Esophagus (tissue), 2 donors: ENCODE data around the gene LRP1B. TPM values are rescaled to one million over a fixed set of nuclear protein-coding genes. Genes with fewer than 3 reads are reported as not detected.

Experiments used
- H3K27ac ChIP-seq, 2 donors: one replicate each; pipeline ENCODE4 v1.5.1; 2013; ENCODE audit warnings: low read depth in 2 of 2, mild to moderate bottlenecking in 2 of 2, inconsistent platforms in 1 of 2, low read length in 1 of 2, moderate library complexity in 1 of 2
- H3K27me3 ChIP-seq, 2 donors: one replicate each; pipeline ENCODE4 v1.6.1; 2013; ENCODE audit warnings: low read length in 2 of 2, control low read depth in 1 of 2, mild to moderate bottlenecking in 1 of 2; ENCODE audit not compliant: insufficient read depth in 2 of 2, control insufficient read depth in 1 of 2
- H3K36me3 ChIP-seq, 2 donors: one replicate each; pipeline ENCODE4 v1.6.1; 2013; ENCODE audit warnings: low read length in 1 of 2; ENCODE audit not compliant: control insufficient read depth in 2 of 2, insufficient read depth in 2 of 2
- H3K4me1 ChIP-seq, 2 donors: one replicate each; pipeline ENCODE4 v1.6.1; 2013; ENCODE audit warnings: low read length in 1 of 2; ENCODE audit not compliant: control insufficient read depth in 2 of 2, insufficient read depth in 2 of 2
- H3K4me3 ChIP-seq, 2 donors: one replicate each; pipeline ENCODE4 v1.5.1; 2013; ENCODE audit warnings: low read length in 2 of 2, mild to moderate bottlenecking in 2 of 2, low read depth in 1 of 2, moderate library complexity in 1 of 2
- H3K9me3 ChIP-seq, 2 donors: one replicate each; pipeline ENCODE4 v1.6.1; 2013; ENCODE audit warnings: mild to moderate bottlenecking in 2 of 2, low read depth in 1 of 2, low read length in 1 of 2, moderate library complexity in 1 of 2; ENCODE audit not compliant: control insufficient read depth in 2 of 2, insufficient read depth in 1 of 2
- whole genome bisulfite sequencing, 2 donors: extraction: QIAGEN DNeasy Blood & Tissue Kit; methylation state at CpG; one replicate each; pipeline ENCODE4 v1.1.7; 2013; 5-methylcytosine and 5-hydroxymethylcytosine counted together
- polyA plus RNA-seq, 2 donors: library from polyadenylated mRNA; stranded (reverse); fragments of 200-250 nt; gene quantifications; one replicate each; pipeline ENCODE4 v1.2.3, GENCODE V29; 2013
- donor health status: healthy with polysubstance abuse.
- donor health status: Bipolar disorder and iron deficiency.

LRP1B gene
- polyA plus RNA-seq, 2 donors, result 0.02 to 0.10 TPM

DNA sequence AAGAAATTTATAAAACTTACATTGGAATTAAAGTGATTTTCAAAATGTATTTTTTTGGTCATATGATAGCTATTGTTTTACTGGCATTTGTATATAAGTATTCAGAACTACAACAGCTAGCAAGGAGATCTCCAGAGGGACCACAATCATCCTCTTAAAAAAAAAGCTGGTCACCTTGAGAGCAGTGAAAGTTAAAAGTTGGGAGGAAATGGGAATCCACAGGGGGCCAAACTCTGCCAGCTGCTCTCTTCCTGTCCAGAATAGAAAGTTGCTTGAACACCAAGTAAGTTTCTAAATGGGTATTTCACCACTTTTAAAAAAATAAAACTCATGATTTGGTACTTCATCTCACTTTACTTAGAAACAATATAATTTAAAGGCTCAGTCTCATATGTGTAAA lies 1025.1 kb downstream of the LRP1B start:
- H3K27me3 ChIP-seq, result no peaks in the 10 kb centered on the region
- no peaks in the 10 kb centered on the region for H3K9me3 ChIP-seq
- H3K36me3 ChIP-seq, result no peaks in the 10 kb centered on the region
- H3K27ac ChIP-seq, result no peak overlapping the region
- H3K4me3 ChIP-seq, result no peak overlapping the region
- H3K4me1 ChIP-seq, result no peaks in the 10 kb centered on the region

DNA sequence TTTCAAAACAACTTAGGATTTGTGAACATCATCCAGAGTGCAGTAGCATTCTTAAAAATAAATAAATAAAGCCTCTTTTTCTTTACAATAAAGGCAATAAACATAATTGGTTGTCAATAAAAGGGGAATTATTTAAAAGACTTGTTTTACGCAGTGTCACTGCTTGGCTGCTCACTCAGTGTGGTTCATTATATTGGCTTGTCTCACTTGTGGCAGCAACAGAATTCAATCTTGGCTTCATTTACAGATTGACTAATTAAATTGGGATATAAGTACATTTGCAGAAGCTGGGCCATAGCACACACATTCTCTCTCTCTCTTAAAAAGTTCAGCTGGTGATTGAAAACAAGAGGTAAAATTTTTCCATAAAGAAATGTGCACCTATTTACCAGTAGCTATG lies 1027.6 kb downstream of the LRP1B start:
- Histone ChIP-seq H3K4me1 (no peaks in the 10 kb centered on the region), H3K9me3 (no peaks in the 10 kb centered on the region), H3K36me3 (no peaks in the 10 kb centered on the region), H3K27me3 (no peaks in the 10 kb centered on the region), H3K27ac (no peak overlapping the region), H3K4me3 (no peak overlapping the region)
- 53 to 94% methylated on average over 1 of the region's 1 CpG for WGBS, 2 donors

DNA sequence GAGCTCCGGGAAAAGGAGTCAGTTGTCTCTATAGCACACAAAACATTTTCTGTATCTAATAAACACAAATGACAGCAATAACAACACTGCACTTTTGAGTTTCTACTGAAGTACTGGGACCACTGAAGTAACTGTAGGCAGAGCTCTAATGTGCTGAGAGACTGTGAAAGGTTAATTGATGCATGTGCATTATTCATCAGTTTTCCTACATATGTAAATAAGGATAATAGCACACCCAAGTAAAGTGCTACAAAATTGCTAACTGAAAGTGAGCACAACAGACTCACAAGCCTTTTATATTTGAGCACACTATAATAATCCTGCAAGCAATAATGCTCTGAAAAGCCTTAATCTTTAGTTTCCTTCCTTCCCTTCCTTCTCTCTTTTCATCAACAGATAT lies 1051.6 kb downstream of the LRP1B start:
- Histone ChIP-seq H3K27ac (no peak overlapping the region), H3K9me3 (no peaks in the 10 kb centered on the region), H3K27me3 (no peaks in the 10 kb centered on the region), H3K4me1 (no peaks in the 10 kb centered on the region), H3K36me3 (no peaks in the 10 kb centered on the region), H3K4me3 (no peak overlapping the region)
- 62 to 66% methylated on average over 1 of the region's 1 CpG for WGBS, 2 donors

DNA sequence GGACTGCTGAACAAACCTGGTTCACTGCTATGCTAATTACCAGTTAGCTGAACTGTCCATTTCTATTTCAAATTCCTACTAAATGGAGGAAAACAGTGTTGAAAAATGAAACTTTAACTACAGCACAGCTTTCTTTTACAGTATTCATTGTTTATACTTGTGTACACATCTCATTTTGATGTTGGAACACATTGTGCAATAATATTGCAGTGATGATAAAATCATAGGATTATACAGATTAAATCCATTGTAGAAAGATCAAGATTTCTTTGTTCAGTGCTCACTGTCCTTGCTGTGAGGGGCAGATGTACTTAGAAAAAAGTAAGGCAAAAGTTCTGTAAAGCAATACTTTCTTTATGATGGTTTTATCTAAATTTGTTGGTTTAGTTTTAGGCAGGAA lies 1055.1 kb downstream of the LRP1B start:
- H3K4me3 ChIP-seq, result no peak overlapping the region
- H3K27ac ChIP-seq, result no peak overlapping the region
- H3K36me3 ChIP-seq, result no peaks in the 10 kb centered on the region
- no peaks in the 10 kb centered on the region for H3K27me3 ChIP-seq
- no peaks in the 10 kb centered on the region for H3K4me1 ChIP-seq
- H3K9me3 ChIP-seq, result no peaks in the 10 kb centered on the region

DNA sequence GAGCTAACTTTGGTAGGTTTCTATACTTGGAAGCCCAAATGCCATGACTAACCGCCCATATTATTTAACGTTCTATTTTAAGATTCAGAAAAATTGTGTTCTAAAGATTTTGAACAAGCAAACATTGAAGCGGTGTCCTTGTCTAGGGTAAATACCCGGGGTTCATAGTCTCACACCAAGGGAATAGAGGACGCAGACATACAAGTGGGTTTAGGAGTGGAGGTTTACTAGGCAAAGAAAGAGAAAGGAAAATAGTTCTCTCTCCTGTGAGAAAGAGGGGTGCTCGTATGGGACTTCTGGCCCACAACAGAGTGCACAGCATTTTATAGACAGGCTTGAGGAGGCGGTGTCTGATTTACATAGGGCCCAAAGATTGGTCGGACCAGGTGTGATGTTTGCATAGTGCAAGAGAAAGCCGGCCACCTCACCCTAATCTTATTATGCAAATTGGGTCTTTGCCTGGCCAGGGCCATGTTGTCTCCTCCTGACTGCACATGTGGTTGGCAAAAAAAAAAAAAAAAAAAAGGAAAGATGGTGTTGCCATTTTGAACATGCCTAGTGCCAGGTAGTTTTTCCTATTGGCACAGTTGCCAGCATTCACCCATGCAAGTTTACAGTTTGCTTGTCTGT lies 1062.6 kb downstream of the LRP1B start:
- Histone ChIP-seq H3K9me3 (no peaks in the 10 kb centered on the region), H3K4me1 (no peaks in the 10 kb centered on the region), H3K36me3 (no peaks in the 10 kb centered on the region), H3K27me3 (no peaks in the 10 kb centered on the region), H3K27ac (no peak overlapping the region), H3K4me3 (no peak overlapping the region)
- 91 to 92% methylated on average over 9 of the region's 9 CpGs for WGBS, 2 donors

DNA sequence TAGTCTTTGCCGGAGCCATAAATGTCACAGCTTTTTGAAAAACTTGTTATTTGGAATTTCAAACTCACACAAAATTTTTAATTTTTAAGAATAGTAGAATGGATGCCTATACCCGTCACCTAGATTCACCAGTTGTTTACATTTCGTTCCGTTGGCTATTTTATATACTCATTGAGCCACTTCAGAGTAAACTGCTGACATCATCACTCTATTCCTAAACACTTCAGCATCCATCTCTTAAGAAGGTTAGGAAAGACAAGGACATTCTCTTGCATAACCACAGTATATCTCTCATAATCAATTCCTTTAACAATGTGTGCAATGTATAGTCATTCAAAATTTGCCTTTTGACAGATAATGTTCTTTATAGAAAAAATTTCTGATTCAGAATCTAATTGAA lies 1065.8 kb downstream of the LRP1B start:
- Histone ChIP-seq H3K27me3 (no peaks in the 10 kb centered on the region), H3K9me3 (no peaks in the 10 kb centered on the region), H3K4me1 (no peaks in the 10 kb centered on the region), H3K36me3 (no peaks in the 10 kb centered on the region), H3K4me3 (no peak overlapping the region), H3K27ac (no peak overlapping the region)
- WGBS, 2 donors, result 64 to 70% methylated on average over 4 of the region's 4 CpGs

DNA sequence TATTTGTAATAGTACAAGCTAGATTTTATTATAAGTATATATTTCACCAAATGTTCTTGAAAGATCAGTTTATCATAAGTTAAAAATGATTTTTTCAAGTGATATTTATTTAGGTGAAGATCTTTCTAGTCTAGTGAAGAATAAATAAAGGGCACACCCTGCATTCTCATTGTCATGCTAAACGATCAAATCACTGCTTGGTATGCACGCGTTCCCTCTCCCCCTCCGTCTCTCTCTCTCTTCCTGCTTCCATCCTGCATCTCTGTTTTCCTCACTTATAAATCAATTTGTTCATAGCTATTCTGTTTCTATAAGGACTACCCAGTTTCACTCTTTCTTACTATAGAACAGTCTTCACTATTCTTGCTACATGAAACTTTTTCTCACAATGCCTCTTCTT lies 1067.4 kb downstream of the LRP1B start:
- 47 to 55% methylated on average over 4 of the region's 4 CpGs for WGBS, 2 donors
- Histone ChIP-seq H3K4me1 (no peaks in the 10 kb centered on the region), H3K4me3 (no peak overlapping the region), H3K9me3 (no peaks in the 10 kb centered on the region), H3K27ac (no peak overlapping the region), H3K36me3 (no peaks in the 10 kb centered on the region), H3K27me3 (no peaks in the 10 kb centered on the region)

DNA sequence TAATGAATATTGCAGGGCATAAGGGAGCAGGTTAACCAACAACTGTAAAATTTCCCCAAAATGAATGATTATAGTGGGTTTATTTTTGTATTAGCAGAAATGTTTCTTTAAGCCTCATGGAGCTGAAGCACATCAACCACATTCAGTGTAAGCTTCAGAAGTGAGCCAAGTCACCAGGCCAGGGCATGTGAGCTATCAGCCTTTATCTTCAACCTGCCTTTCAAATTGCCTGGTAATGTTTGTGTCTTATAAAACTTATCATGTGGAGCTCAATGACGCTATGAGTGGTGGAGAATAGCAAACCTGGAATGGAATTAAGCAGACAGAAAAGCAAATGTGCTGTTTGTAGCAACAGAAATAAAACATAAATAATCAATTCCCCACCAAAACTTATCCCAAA lies 1068.4 kb downstream of the LRP1B start:
- Histone ChIP-seq H3K4me1 (no peaks in the 10 kb centered on the region), H3K9me3 (no peaks in the 10 kb centered on the region), H3K27ac (no peak overlapping the region), H3K4me3 (no peak overlapping the region), H3K27me3 (no peaks in the 10 kb centered on the region), H3K36me3 (no peaks in the 10 kb centered on the region)
- WGBS, 2 donors, result 35 to 36% methylated on average over 1 of the region's 1 CpG

DNA sequence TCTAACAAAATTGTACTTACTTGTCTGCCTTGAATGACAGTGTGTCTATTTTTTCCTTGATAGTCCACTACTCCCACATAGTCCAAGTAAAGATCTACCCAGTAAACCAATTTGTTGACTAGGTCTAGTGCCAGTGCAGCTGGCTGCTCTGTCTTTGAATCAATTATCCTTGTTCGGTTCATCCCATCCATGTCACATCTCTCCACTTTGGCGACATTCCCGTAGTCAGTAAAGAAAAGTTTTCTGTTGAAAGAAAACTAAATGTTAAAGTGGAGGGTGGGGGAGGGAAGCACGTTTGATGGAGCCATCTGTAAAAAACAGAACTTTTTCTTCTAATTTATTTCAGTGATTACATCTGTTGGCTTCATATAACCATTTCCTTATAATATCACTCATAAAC lies 1068.8 kb downstream of the LRP1B start:
- H3K36me3 ChIP-seq, result no peaks in the 10 kb centered on the region
- no peak overlapping the region for H3K27ac ChIP-seq
- no peaks in the 10 kb centered on the region for H3K27me3 ChIP-seq
- no peak overlapping the region for H3K4me3 ChIP-seq
- no peaks in the 10 kb centered on the region for H3K9me3 ChIP-seq
- H3K4me1 ChIP-seq, result no peaks in the 10 kb centered on the region
- 69 to 73% methylated on average over 4 of the region's 4 CpGs for WGBS, 2 donors

DNA sequence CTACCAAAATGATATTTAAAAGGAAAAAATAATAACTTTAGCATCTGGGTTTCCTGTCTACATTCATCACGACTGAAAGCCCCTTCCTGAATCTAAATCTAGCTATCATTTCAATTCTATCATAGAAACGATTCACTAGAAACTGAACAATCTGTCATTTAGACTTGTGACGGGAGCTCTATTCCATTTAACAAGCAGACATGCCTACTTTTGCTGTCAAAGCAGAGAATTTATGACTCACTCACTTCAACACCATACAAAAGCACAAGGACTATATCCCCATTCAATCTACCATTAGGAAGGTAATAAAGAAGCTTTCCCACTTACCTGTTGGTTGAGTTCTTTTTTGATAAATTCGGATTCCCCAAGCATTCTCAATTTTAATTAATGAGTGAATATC lies 1072.3 kb downstream of the LRP1B start:
- no peaks in the 10 kb centered on the region for H3K4me1 ChIP-seq

More for the DNA sequence above, 1072.3 kb downstream of the LRP1B start:
- 47 to 49% methylated on average over 4 of the region's 4 CpGs for WGBS, 2 donors
- no peak overlapping the region for H3K27ac ChIP-seq
- no peak overlapping the region for H3K4me3 ChIP-seq
- no peaks in the 10 kb centered on the region for H3K27me3 ChIP-seq
- H3K9me3 ChIP-seq, result no peaks in the 10 kb centered on the region
- H3K36me3 ChIP-seq, result no peaks in the 10 kb centered on the region
